ENCODE results near the gene TANGO2. TPM values are rescaled to one million over a fixed set of nuclear protein-coding genes. Genes with fewer than 3 reads are reported as not detected.
A peak's percentile ranks its signal among the peaks of the same experiment; 100 is the strongest.

TANGO2 gene
- polyA plus RNA-seq, 1 of the 3 experiments (the other 2 are of a cell fraction), result 20.7 TPM

DNA sequence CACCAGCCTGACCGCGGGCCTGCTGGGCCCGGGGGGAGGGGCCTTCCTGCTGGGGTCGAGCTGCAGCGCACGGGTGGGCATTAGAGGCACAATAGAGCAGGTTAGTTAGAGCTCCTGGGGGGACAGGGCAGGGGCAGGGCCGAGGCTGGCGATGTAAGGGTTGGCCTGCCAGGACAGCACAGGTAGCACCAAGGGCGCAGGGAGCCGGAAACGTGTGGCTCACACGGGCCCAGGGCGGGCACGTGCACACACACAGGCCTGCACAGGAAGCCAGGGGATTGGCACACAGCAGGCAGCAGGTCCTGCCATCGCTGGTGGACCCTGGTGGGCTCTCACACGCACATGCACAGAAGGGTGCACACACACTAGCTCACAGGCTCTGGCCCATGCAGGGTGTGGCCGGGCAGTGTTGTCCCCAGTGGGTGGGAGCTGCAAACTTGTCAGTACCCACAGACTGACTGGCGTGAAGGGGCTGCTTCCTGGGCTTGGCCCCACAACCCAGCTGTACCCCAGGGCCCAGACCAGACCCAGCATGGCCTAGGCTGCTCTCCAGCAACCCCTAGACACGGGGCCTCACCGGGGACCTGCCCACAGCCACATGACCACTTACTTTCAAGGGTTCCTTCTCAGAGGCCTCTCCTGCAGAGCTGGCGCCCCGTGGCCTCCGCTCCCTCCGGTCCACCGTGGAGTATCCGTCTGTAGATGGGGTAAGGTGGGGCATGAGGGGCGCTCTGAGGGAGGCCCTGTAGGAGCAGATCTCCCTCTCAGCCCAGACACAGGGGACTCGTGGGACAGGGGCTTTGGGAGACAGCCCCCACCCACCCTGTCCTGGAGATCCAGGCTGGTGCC is 49.4 kb upstream of the TANGO2 start:
- Histone ChIP-seq H2AFZ (ENCODE audit: low read depth) (no peak overlapping the region), H3K27ac (ENCODE audit: low read depth in 2 of 2, low read length in 1 of 2) (peak overlapping the region in 1 of 2 experiments; percentile 35; a peak in 1 of 4 replicates), H3K36me3 (replicated peaks in 1 of 2; ENCODE audit: control insufficient read depth in 1 of 2, insufficient read depth in 2 of 2, low read length in 1 of 2) (peaks cover 0 to 54% of the 10 kb centered on the region in 2 experiments), H3K9ac (no peak overlapping the region), H3K9me3 (no peaks in the 10 kb centered on the region), H3K4me1 (ENCODE audit: control insufficient read depth in 1 of 2, insufficient read depth in 2 of 2, low read depth in 1 of 2, low read length in 1 of 2) (peaks cover 0 to 31% of the 10 kb centered on the region in 2 experiments; a peak in 1 of 4 replicates), H3F3A (replicated peaks; ENCODE audit: insufficient read depth) (peaks cover 8% of the 10 kb centered on the region), H3K4me3 (ENCODE audit: low read depth in 2 of 2, low read length in 1 of 2) (no peak overlapping the region), H4K20me1 (ENCODE audit: insufficient read depth) (0 out of 2 replicates have a peak, but pooled peaks cover 6% of the 10 kb centered on the region), H3K27me3 (ENCODE audit: insufficient read depth) (no peaks in the 10 kb centered on the region), H3K9me2 (no peaks in the 10 kb centered on the region), H3K79me2 (ENCODE audit: insufficient read depth) (no peaks in the 10 kb centered on the region), H3K4me2 (no peak overlapping the region)
- TF ChIP-seq MEF2A (IDR thresholded peaks at IDR 0.05; ENCODE audit: borderline replicate concordance, low read depth) (no peak), SMC3 (IDR thresholded peaks at IDR 0.05; ENCODE audit: low read depth, low read length) (no peak), NFIC (IDR thresholded peaks at IDR 0.05; ENCODE audit: borderline replicate concordance) (no peak), GATA2 (CRISPR knock-in tag; IDR thresholded peaks at IDR 0.05) (no peak), EP300 (IDR thresholded peaks at IDR 0.05; ENCODE audit: borderline replicate concordance in 1 of 2, low read depth in 1 of 2, low read length in 1 of 2) (no peak), TCF12 (IDR thresholded peaks at IDR 0.05) (no peak), FOXJ3 (CRISPR knock-in tag; IDR thresholded peaks at IDR 0.05) (no peak), FOSL2 (IDR thresholded peaks at IDR 0.05; ENCODE audit: borderline replicate concordance, low read depth) (no peak)
- TF ChIP-seq, protein P1, sequence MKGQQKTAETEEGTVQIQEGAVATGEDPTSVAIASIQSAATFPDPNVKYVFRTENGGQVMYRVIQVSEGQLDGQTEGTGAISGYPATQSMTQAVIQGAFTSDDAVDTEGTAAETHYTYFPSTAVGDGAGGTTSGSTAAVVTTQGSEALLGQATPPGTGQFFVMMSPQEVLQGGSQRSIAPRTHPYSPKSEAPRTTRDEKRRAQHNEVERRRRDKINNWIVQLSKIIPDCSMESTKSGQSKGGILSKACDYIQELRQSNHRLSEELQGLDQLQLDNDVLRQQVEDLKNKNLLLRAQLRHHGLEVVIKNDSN (IDR thresholded peaks at IDR 0.05; ENCODE audit: borderline replicate concordance, low read depth), result no peak
- TF ChIP-seq, protein P2, sequence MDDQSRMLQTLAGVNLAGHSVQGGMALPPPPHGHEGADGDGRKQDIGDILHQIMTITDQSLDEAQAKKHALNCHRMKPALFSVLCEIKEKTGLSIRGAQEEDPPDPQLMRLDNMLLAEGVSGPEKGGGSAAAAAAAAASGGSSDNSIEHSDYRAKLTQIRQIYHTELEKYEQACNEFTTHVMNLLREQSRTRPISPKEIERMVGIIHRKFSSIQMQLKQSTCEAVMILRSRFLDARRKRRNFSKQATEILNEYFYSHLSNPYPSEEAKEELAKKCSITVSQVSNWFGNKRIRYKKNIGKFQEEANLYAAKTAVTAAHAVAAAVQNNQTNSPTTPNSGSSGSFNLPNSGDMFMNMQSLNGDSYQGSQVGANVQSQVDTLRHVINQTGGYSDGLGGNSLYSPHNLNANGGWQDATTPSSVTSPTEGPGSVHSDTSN (IDR thresholded peaks at IDR 0.05), result no peak
- CTCF ChIA-PET, result interaction anchor here (0.7 to 16.4 kb wide), 13 partner anchors 9 to 241 kb away, joined by 3 to 501 read pairs (median 7); partner anchors contain the start of gene TANGO2
- DNase-seq, result no peak
- POLR2A ChIA-PET, result interaction anchor here (0.9 to 6.7 kb wide), 3 partner anchors 12 to 43 kb away, joined by 3 to 63 read pairs (median 5); no protein-coding TSS in a partner anchor
- 84% methylated on average over 9 of the region's 28 CpGs for WGBS (ENCODE audit: low lambda C conversion rate)

DNA sequence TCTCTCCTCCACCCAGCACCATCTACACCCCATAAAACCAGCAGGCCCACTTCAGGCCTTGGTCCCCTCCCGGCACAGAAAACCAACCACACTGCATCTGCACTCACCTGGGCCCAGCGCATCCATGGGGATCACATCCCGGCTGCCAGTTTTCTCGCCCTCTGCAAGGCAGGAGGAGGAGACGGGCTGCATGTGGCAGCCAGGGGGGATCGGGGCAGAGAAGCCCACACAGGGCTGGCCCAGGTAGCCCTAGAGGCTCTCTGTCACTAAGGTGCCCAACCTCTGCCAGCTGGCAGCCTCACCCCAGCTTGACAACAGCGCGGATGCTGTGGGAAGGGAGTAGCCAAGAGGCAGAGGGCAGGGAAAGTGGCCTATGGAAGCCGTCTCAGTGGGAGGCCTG is 48.7 kb upstream of the TANGO2 start:
- ChIA-PET CTCF (interaction anchor here (1.2 to 16.4 kb wide), 7 partner anchors 10 to 48 kb away, joined by 5 to 501 read pairs (median 15); partner anchors contain the start of gene TANGO2), POLR2A (interaction anchor here (0.7 to 6.7 kb wide), 4 partner anchors 11 to 158 kb away, joined by 3 to 63 read pairs (median 4); no protein-coding TSS in a partner anchor)
- H3K27me3 ChIP-seq (ENCODE audit: insufficient read depth), result no peaks in the 10 kb centered on the region
- peaks cover 7% of the 10 kb centered on the region for H3F3A ChIP-seq (replicated peaks; ENCODE audit: insufficient read depth)
- H3K4me2 ChIP-seq, result no peak overlapping the region
- H3K4me1 ChIP-seq (ENCODE audit: control insufficient read depth in 1 of 2, insufficient read depth in 2 of 2, low read depth in 1 of 2, low read length in 1 of 2), result peaks cover 0 to 31% of the 10 kb centered on the region in 2 experiments; a peak in 1 of 4 replicates
- H4K20me1 ChIP-seq (ENCODE audit: insufficient read depth), result 0 out of 2 replicates have a peak, but pooled peaks cover 6% of the 10 kb centered on the region
- no peak for TF ChIP-seq FOXM1 (IDR thresholded peaks at IDR 0.05; ENCODE audit: low read depth)
- TF ChIP-seq, protein P3, sequence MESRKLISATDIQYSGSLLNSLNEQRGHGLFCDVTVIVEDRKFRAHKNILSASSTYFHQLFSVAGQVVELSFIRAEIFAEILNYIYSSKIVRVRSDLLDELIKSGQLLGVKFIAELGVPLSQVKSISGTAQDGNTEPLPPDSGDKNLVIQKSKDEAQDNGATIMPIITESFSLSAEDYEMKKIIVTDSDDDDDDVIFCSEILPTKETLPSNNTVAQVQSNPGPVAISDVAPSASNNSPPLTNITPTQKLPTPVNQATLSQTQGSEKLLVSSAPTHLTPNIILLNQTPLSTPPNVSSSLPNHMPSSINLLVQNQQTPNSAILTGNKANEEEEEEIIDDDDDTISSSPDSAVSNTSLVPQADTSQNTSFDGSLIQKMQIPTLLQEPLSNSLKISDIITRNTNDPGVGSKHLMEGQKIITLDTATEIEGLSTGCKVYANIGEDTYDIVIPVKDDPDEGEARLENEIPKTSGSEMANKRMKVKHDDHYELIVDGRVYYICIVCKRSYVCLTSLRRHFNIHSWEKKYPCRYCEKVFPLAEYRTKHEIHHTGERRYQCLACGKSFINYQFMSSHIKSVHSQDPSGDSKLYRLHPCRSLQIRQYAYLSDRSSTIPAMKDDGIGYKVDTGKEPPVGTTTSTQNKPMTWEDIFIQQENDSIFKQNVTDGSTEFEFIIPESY (IDR thresholded peaks at IDR 0.05; ENCODE audit: borderline replicate concordance, low read depth), result no peak
- no peak overlapping the region for H2AFZ ChIP-seq (ENCODE audit: low read depth)
- H3K9me3 ChIP-seq, result no peaks in the 10 kb centered on the region
- no peak overlapping the region; a peak in 1 of 4 replicates for H3K27ac ChIP-seq (ENCODE audit: low read depth in 2 of 2, low read length in 1 of 2)
- H3K9ac ChIP-seq, result no peak overlapping the region
- H3K9me2 ChIP-seq, result no peaks in the 10 kb centered on the region
- H3K4me3 ChIP-seq (ENCODE audit: low read depth in 2 of 2, low read length in 1 of 2), result no peak overlapping the region
- H3K79me2 ChIP-seq (ENCODE audit: insufficient read depth), result no peaks in the 10 kb centered on the region
- H3K36me3 ChIP-seq (replicated peaks in 1 of 2; ENCODE audit: control insufficient read depth in 1 of 2, insufficient read depth in 2 of 2, low read length in 1 of 2), result peaks cover 0 to 54% of the 10 kb centered on the region in 2 experiments
- DNase-seq, result no peak
- WGBS (ENCODE audit: low lambda C conversion rate), result 93% methylated on average over 9 of the region's 9 CpGs
